ENCODE measurements around the gene PRSS37. TPM values are rescaled to one million over a fixed set of nuclear protein-coding genes. Genes with fewer than 3 reads are reported as not detected.
"Not testable (repeated sequence)": the region's sequence is repeated elsewhere in the genome, so short reads cannot be mapped to it uniquely, and the experiment has no call there.

The PRSS37 gene, protein sequence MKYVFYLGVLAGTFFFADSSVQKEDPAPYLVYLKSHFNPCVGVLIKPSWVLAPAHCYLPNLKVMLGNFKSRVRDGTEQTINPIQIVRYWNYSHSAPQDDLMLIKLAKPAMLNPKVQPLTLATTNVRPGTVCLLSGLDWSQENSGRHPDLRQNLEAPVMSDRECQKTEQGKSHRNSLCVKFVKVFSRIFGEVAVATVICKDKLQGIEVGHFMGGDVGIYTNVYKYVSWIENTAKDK
- not detected for total RNA-seq

GRCh38 chr7:141841385-141841784 is at the start of gene PRSS37:
Gene PRSS37, minus strand, starts transcription at chr7:141841485. Its CDS starts 436 bp downstream, at chr7:141841049.
- no peak for DNase-seq (ENCODE audit: low spot score)

DNA sequence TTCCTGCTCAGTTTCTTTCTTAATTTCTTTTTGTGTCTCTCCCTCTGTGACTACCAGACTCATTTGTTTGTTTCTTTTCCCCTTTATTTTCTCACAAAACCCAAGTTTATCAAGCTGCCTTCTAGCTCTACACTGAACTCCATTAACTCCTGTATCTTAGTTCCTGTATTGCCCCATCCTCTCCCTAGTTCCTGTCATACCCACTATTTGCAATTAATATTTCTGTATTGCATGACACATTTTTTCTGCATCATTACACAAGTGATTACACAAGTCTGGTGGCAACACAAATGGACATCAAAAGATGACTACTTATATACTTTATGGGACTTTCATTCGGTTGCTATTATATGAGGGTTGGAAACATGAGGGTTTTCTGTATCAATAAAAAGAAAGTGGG is 48.0 kb upstream of the PRSS37 start:
- DNase-seq (ENCODE audit: low spot score), result no peak

DNA sequence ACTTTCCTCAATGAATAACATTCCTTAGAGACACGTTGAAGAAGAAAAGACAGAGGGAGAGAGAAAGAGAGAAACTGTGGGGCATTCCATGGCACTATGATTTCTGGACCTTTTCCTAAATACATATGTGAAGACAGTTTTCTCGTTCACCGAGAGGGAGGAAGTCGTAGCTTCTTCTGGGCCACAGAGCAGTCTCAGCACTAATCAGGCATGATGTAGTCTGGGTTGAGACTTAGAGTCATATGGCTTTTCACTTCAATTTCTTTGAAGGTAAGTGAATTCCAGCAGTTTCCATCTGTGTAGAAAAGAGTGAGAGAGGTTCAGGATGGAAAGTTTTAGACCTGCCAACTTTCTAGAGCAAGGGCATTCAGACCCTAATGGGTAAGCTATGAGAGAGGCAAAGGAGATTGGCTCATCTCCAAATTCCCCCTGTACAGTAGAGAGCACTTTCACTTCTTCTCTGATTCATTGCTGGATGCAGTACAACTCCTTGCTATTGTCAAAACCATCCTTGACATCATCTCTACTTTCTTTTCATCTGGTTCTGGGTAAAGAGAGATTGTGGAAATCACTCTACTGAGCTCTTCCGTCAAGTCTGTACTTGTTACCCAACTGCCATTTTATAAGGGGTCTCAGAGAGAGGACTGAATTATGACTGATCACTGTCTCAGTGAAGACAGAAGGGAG is 43.4 kb upstream of the PRSS37 start:
- no peak for DNase-seq (ENCODE audit: low spot score)

- DNase-seq (ENCODE audit: low spot score), result no peak
Measured at GRCh38 chr7:141880960-141881359, 39.7 kb upstream of the PRSS37 start.

DNA sequence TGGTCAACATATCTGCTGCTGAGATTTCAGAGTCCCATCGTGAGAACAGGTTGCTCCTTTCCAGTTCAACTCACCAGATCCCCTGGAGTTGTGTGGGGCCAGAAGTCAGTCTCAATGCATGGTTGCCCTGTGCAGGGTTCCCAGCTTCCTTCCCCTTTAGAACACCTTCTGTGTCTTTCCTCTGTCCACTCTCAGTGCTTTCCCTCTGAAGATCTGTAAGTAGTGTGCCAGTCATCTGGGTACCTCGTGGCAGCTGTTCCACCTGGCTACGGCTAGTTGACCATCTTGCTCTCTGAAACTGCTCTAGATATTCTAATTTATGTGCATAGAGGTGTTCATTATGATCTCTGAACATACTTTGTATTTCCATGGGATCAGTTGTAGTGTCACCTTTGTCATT is 36.1 kb upstream of the PRSS37 start:
- no peak for DNase-seq (ENCODE audit: low spot score)

GRCh38 chr7:141876371-141876770 is 35.1 kb upstream of the PRSS37 start:
- DNase-seq (ENCODE audit: low spot score), result no peak

DNA sequence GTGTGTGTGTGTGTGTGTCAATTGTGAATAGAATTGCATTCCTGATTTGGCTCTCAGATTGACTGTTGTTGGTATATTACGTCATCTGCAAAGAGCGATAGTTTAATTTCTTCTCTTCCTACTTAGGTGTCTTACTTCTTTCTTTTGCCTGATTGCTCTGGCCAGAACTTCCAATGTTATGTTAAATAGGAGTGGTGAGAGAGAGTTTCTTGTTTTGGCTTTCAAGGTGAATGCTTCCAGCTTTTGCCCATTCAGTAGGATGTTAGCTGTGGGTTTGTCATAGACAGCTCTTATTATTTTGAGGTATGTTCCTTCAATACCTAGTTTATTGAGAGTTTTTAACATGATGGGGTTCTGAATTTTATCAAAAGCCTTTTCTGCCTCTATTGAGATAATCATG is 34.2 kb upstream of the PRSS37 start:
- no peak for DNase-seq (ENCODE audit: low spot score)

GRCh38 chr7:141874787-141875186 is 33.5 kb upstream of the PRSS37 start:
- no peak for DNase-seq (ENCODE audit: low spot score)

DNA sequence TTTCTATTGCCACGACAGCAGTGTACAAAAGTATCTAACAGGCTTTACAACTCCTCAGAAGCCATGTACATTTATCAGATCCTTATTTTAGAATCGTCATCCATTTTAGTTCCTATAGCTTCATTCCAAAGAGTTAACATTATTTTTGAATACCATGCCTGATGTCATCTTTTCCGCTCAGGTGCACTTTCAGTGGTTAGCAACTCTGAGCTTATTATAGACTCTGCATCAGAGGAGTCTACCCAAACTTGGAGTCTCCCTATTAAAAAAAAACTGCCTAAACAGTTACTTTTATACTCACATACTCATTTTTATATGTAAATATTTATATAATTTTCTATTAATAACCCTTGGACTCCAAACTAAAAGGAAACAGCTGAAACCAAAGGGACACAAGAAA is 31.6 kb upstream of the PRSS37 start:
- DNase-seq (ENCODE audit: low spot score), result no peak

DNA sequence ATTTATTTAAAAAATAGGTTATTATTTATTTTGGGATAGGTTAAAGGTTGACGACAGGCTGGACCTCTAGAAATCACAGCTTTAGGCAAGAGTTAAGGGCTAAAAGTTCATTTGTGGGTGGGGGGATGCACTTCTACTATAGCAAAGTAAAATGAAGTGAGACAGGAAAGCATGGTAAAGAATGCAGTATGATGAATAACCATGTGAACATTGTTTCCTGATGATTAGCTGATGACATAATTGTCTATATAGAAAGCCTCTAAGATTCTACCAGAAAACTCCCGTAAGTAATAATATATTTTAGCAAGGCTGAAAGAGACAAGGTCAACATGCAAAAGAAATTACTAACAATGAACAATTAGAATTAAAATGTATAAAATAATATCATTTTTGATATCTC is 25.7 kb upstream of the PRSS37 start:
- DNase-seq (ENCODE audit: low spot score), result no peak

- no peak for DNase-seq (ENCODE audit: low spot score)
Measured at GRCh38 chr7:141864765-141865447, 23.6 kb upstream of the PRSS37 start.

- DNase-seq (ENCODE audit: low spot score), result no peak
Measured at GRCh38 chr7:141860207-141860606, 18.9 kb upstream of the PRSS37 start.

DNA sequence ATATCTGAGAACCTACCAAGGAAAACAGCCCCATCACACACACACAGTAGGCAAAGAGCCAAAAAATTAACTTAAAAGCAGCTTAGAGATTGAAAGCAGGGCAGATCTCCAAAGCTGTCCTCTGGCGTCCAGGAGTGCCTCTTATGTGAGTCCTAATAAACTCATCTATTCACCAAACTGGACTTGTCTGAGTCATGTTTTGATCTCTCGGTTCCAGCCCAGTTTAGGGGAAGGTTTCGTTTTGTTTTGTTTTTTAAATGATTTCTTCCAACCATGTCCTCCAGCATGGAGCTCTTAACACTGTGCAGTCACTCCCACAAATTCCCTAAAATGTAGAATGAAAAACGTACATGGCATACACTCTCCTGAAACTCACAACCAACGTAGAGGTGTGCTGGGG is 6.7 kb upstream of the PRSS37 start:
- DNase-seq (ENCODE audit: low spot score), result no peak

- DNase-seq (ENCODE audit: low spot score), result no peak
Measured at GRCh38 chr7:141844256-141844655, 3.0 kb upstream of the PRSS37 start.

DNA sequence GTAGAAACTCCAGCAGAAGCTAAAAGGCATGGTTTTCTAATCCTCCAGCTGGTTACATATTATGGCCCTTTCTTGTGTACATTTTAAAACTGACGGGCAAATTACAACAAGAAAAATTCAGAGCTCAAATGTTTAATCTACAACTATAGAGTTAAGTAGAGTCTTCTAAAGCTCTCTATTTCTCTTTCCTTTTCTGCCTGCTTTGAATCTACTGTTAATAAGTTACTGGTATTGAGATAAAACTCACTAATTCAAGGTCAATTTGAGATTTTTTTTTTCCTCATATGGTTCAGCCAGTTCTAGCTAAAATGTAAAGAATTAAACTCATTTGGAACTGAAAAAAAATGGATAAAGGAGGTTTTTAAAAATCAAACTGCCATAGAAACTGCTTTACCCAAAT is 1.6 kb upstream of the PRSS37 start:
- no peak for DNase-seq (ENCODE audit: low spot score)

DNA sequence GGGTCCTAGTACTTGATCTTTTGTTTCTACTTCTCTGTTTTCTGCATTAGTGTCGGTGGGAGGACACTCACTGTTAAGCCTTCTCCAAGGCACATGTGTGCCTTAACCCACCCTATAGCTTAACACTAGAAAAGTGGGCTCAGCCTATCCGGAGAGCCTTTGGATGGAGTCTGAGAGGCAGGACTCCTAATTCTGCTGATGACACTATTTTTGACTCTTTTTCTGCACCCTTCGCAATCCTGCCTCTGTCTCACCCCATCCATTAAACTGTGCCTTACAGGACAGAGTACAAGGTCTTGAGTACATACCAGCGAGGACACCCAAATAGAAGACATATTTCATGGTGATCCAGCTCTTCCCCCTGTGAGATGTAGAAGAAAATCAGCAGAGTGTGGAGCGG is 577 bp downstream of the PRSS37 start:
- DNase-seq (ENCODE audit: low spot score), result no peak

DNA sequence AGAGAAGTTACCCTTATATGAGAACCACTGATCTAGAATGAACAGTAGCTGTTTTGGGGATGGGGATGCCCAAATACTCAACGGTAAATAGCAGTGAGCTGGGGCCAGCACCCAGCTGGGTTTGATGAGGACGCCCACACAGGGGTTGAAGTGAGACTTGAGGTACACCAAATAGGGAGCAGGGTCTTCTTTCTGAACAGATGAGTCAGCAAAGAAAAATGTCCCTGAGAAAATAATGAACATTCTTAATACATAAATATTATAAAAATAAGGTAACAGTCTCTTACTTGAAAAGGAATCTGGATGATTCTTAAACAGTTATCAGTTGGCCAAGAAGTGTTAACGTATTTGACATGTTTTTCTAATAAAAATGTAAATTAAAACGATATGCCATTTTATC is 2.0 kb downstream of the PRSS37 start:
- no peak for DNase-seq (ENCODE audit: low spot score)

DNA sequence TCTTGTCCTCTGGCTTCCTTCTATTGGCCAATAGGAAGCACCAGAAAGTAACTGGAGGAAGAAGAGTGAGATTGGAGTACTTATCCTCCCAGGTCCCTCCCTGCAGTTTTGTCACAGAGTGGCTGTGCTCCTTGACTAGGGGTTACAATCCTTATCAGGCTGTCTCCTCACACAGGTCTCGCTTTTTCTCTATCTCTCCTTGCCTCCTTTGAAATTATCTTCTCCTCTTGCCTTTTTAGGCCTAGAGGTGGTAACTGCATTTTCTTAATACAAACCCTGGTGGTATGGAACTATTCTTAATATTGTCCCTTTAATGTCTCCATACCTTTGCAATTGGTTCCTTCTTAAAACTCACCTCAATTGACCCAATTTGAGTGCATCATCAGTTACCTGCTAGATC is 2.7 kb downstream of the PRSS37 start:
- DNase-seq (ENCODE audit: low spot score), result no peak

- no peak for DNase-seq (ENCODE audit: low spot score)
Measured at GRCh38 chr7:141837683-141838082, 3.6 kb downstream of the PRSS37 start.

DNA sequence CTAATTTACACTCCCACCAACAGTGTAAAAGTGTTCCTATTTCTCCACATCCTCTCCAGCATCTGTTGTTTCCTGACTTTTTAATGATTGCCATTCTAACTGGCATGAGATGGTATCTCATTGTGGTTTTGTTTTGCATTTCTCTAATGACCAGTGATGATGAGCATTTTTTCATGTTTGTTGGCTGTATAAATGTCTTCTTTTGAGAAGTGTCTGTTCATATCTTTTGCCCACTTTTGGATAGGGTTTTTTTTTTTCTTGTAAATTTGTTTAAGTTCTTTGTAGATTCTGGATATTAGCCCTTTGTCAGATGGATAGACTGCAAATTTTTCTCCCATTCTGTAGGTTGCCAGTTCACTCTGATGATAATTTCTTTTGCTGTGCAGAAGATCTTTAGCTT is 18.9 kb downstream of the PRSS37 start:
- not testable (repeated sequence) for DNase-seq (ENCODE audit: low spot score)

DNA sequence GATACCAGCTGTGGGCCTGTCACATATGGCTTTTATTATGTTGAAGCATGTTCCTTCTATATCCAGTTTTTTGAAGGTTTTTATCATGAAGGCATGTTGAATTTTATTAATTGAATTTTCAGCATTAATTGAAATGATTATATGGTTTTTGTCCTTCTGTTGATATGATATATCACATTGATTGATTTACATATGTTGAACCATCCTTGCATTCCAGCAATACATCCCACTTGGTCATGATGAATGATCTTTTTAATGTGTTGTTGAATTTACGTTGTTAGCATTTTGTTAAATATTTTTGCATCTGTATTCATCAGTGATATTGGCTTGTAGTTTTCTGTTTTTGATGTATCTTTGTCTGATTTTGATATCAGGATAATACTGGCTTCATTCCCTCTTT is 21.2 kb downstream of the PRSS37 start:
- no peak for DNase-seq (ENCODE audit: low spot score)

DNA sequence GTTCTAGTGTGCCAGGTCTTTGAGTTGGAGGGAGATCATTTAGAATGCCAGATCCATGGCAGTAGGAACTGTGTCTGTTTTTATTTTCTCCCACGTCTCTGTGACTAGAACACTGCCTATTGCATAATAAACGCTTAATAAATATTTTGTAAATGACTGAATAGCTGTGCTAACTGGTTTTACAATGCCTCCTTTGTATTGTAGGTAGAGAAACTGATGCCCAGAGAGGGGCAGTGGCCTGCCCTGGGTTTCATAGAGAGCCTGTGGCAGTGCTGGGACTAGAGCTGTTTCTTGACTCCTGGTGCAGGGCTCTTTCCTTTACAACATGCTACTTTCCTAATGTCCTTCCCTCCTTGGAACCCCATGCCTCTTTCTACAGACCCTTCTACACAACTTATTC is 48.8 kb downstream of the PRSS37 start:
- DNase-seq (ENCODE audit: low spot score), result no peak

- no peak for DNase-seq (ENCODE audit: low spot score)
Measured at GRCh38 chr7:141789917-141790316, 51.4 kb downstream of the PRSS37 start, which contains the start of gene TAS2R5. Gene TAS2R5, plus strand, starts transcription at chr7:141790217. Its CDS starts 145 bp downstream, at chr7:141790362.
